ENCODE measurements around the gene EIF2S3B.
"Not testable (repeated sequence)": the region's sequence is repeated elsewhere in the genome, so short reads cannot be mapped to it uniquely, and the experiment has no call there.

EIF2S3B gene

GRCh38 chr12:10505620-10506019, at the start of gene EIF2S3B:
EIF2S3B (plus strand) TSS chr12:10505890; CDS start chr12:10505903, 13 bp downstream.
- DNase-seq, result no peak

- no peak for DNase-seq
These were observed 48.8 kb upstream of the EIF2S3B start for GRCh38 chr12:10456856-10457255.

- DNase-seq, result no peak
These were observed 47.9 kb upstream of the EIF2S3B start for GRCh38 chr12:10457760-10458159.

GRCh38 chr12:10466311-10466710, 39.4 kb upstream of the EIF2S3B start:
- DNase-seq, result no peak

- DNase-seq, result no peak
These were observed 36.0 kb upstream of the EIF2S3B start for GRCh38 chr12:10469701-10470100.

- not testable (repeated sequence) for DNase-seq
These were observed 32.9 kb upstream of the EIF2S3B start for GRCh38 chr12:10472808-10473207.

GRCh38 chr12:10481901-10482300, 23.8 kb upstream of the EIF2S3B start:
- DNase-seq, result not testable (repeated sequence)

GRCh38 chr12:10487328-10487727, 18.4 kb upstream of the EIF2S3B start:
- DNase-seq, result not testable (repeated sequence)

GRCh38 chr12:10491766-10492165, 13.9 kb upstream of the EIF2S3B start:
- no peak for DNase-seq

GRCh38 chr12:10497602-10498001, 8.1 kb upstream of the EIF2S3B start:
- DNase-seq, result no peak

GRCh38 chr12:10498042-10498441, 7.6 kb upstream of the EIF2S3B start:
- DNase-seq, result no peak

- no peak for DNase-seq
These were observed 4.7 kb upstream of the EIF2S3B start for GRCh38 chr12:10501030-10501429.

GRCh38 chr12:10503460-10503859, 2.2 kb upstream of the EIF2S3B start:
- no peak for DNase-seq

- no peak for DNase-seq
These were observed 6.2 kb downstream of the EIF2S3B start for GRCh38 chr12:10511756-10512355.

- no peak for DNase-seq
These were observed 7.1 kb downstream of the EIF2S3B start for GRCh38 chr12:10512798-10513197.

- no peak for DNase-seq
These were observed 15.9 kb downstream of the EIF2S3B start for GRCh38 chr12:10521555-10521954.

- DNase-seq, result no peak
These were observed 22.7 kb downstream of the EIF2S3B start for GRCh38 chr12:10528174-10528953.

GRCh38 chr12:10529603-10530002, 23.9 kb downstream of the EIF2S3B start:
- no peak for DNase-seq

- DNase-seq, result no peak
These were observed 32.0 kb downstream of the EIF2S3B start for GRCh38 chr12:10537721-10538120.

GRCh38 chr12:10540776-10541205, 35.1 kb downstream of the EIF2S3B start:
- peak; percentile 73 for DNase-seq

GRCh38 chr12:10543499-10543898, 37.8 kb downstream of the EIF2S3B start:
- DNase-seq, result no peak

GRCh38 chr12:10551375-10551774, 45.7 kb downstream of the EIF2S3B start:
- DNase-seq, result no peak

- DNase-seq, result no peak
These were observed 47.5 kb downstream of the EIF2S3B start for GRCh38 chr12:10553148-10553547.

- no peak for DNase-seq
These were observed 48.6 kb downstream of the EIF2S3B start for GRCh38 chr12:10554228-10554755.

Measured in MV-4-11 (cell line).